HK-2 (cell line): Measurements from ENCODE around the gene ABCB11.

ENCODE experiments used
- DNase-seq: peaks from one replicate; pipeline ENCODE4 v3.0.0-alpha.2; 2018; ENCODE audit not compliant: unreplicated experiment

The ABCB11 gene

GRCh38 chr2:169007941-169008340 lies 23.2 kb downstream of the ABCB11 start:
- DNase-seq: no peak

GRCh38 chr2:169007356-169007755 lies 23.8 kb downstream of the ABCB11 start:
- no peak for DNase-seq

DNA sequence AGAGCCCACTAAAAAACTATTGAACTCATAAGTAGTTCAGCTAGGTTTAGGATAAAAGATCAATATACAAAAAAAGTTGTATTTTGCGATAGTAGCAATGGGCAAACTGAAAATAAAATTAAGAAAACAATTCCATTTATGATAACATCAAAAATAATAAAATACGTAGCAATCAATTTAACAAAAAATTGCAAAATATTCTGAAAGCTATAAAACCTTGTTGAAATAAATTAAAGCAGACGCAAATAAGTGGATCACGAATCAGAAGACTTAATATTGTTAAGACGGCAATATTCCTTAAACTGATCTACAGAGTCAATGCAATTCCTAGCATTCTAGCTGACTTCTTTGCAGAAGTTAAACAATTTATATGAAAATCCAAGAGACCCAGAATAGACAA lies 24.5 kb downstream of the ABCB11 start:
- DNase-seq: no peak

DNA sequence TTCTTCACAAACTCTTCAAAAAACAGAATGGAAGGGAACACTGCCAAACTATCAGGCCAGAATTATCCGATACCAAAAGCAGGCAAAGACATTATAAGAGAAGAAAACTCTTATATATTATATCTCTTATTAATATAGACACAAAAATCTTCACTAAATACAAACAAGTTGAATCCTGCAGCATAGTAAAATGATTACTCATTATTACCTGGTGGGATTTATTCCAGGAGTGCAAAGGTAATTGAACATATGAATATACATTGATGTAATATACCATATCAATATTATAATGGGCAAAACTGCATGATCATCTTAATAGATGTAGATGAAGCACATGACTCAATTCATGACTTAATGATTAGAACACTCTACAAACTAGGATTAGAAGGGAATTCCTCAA lies 25.1 kb downstream of the ABCB11 start:
- no peak for DNase-seq

DNA sequence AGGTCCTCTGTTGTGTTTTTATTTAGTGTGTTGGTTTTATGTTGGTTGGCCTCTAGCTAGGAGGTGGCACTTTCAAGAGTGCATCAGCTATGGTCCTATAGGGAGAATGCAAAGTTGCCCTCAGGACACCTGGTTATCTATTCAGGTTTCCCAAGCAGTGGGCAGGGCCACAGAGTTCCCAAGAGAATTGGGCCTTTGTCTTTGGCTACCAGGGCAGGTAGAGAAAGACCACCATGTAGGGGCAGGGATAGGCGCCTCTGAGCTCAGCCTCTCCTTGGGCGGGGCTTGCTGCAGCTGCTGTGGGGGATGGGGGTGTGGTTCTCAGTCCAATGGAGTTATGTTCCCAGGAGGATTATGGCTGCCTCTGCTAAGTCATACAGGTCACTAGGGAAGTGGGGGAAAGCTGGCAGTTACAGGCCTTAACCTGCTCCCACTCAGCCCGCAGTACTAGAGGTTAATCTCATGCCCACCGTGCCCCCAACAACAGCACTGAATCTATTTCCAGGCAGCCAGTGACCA lies 26.0 kb downstream of the ABCB11 start:
- DNase-seq: no peak

DNA sequence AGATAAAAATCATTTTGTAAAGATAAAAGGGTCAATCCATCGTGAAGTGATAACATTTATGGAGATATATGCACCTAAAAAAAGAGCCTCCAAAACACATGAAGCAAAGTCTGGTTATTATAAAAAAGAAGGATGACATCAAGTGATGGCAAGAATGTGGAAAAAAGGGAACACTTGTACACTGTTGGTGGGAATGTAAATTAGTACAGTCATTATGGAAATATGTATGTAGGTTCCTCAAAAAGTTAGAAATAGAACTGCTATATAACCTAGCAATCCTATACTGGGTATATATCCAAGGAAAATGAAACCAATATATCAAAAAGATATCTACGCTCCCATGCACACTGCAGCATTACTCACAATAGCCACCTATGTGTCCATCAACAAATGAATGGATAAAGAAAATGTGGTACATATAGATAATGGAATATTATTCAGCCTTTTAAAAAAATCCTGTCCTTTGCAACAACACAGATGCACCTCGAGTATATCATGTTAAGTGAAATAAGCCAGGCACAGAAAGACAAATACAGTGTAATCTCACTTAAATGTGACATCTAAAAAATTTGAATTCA lies 28.9 kb downstream of the ABCB11 start:
- DNase-seq: no peak

DNA sequence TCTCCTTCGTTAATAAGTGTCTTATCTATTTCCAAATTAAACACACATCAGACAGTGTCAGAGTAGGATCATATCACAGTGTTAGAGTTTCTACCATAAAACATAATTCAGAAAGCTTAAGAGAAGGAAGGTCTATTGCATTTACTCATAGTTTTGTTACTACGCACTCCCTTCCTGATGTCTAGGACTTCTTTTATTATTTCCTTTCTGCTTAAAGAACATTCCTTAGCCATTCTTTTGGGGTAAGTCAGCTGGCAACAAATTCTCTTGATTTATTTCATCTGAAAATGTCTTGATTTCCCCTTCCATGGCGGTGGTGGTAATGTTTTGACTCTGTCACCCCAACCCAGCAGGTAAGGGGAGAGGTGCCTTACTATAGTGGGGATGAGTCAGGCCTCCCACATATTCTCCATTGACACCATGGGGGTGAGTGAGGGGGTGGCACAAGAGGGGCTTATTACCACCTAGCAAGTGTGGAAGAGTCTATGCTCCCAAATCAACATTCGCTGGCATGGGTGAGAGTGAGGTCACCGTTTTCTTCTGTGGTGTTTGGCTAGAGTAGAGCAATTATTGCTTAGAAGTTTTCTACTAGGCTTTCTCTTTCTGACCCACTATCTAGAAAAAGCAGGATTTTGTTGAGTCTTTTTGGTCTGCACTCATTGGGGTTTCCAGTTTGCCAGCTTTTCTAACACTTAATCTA lies 29.9 kb downstream of the ABCB11 start:
- no peak for DNase-seq

- DNase-seq: no peak
Observed at GRCh38 chr2:168999668-169000213, 31.4 kb downstream of the ABCB11 start.

- no peak for DNase-seq
Observed at GRCh38 chr2:168998609-168999211, 32.4 kb downstream of the ABCB11 start.

DNA sequence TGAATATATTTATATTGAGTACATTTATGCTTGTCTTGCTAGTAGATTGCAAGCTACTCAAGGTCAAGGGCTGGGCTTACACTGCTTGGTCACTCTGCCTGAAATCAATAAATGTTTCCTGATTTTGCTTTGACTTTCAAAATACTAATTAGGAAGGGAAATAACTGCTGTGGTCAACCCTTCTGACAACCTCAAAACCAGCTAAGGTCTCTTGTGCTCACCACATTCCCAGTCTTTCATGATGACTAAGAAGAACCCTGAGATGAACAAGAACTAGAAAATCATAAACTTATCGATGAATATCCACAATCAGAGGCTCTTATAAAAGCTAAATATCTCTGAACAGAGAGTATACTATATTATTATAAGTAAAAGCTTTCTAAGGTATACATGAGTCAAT lies 33.3 kb downstream of the ABCB11 start:
- DNase-seq: no peak

- no peak for DNase-seq
Observed at GRCh38 chr2:168997118-168997521, 34.0 kb downstream of the ABCB11 start.

- no peak for DNase-seq
Observed at GRCh38 chr2:168995744-168996143, 35.4 kb downstream of the ABCB11 start.

DNA sequence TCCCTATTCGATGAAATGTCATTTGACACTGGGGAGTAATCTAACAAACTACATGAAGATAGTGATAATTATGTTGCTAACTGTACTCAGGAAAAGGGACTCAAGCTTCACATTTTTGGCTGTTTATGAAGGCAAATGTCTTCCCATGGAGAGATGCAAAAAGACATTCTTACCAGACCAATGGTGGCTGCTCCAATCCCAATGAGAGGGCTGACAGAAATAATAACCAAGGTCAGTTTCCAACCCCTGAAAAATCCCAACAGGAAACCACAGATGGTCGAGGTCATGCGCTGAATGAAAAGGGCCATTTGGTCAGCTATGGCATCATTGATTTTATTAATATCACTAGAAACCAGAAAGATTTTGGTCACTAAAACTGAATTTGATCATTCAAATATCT lies 37.6 kb downstream of the ABCB11 start:
- DNase-seq: no peak

- DNase-seq: no peak
Observed at GRCh38 chr2:168992591-168993349, 38.4 kb downstream of the ABCB11 start.

GRCh38 chr2:168992026-168992425 lies 39.1 kb downstream of the ABCB11 start:
- DNase-seq: no peak

GRCh38 chr2:168988755-168989154 lies 42.4 kb downstream of the ABCB11 start:
- DNase-seq: no peak

DNA sequence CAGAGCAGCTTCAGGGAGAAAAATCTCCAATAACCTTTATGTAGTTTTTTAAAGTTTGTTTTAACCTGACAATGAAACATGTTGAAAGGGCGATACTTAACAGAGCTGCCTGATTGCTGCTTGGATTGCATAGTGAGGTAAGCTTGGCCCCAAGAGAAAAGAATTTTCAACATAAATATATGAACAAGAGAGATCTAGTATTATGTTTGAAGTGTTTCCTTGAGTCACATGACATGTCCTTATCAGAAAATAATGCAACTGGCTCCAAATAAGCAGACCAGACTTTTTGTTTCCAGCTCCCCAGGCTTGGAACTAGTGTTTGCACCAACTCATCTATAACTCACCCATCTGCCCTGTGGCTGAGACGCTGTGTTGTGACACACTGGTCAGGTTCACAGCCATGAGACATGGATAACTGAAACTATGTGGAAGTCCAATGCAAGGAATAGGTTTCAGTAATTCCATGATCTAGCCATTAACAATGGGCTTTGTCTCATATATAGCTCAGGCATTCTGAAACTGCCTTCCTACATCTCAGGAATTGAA lies 44.7 kb downstream of the ABCB11 start:
- no peak for DNase-seq

DNA sequence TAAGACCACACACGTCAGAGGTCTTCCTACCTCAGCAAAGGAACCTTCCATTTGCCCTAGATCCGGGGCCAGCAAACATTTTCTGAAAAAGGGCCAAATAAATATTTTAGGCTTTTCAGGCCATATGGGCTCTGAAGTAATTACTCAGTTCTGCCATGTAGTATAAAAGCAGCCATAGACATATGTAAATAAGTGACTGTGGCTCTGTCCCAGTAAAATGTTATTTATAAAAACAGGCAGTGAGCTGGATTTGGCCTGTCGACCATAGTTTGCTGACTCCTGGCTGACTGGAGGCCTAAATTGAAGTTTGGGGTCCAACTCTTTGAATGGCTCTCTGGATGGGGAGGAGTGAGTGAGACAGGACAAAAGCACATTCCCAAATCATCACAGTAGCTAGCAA lies 49.5 kb downstream of the ABCB11 start:
- no peak for DNase-seq

- no peak for DNase-seq
Observed at GRCh38 chr2:168978461-168978861, 52.7 kb downstream of the ABCB11 start.

- DNase-seq: no peak
Observed at GRCh38 chr2:168977608-168978007, 53.5 kb downstream of the ABCB11 start.

DNA sequence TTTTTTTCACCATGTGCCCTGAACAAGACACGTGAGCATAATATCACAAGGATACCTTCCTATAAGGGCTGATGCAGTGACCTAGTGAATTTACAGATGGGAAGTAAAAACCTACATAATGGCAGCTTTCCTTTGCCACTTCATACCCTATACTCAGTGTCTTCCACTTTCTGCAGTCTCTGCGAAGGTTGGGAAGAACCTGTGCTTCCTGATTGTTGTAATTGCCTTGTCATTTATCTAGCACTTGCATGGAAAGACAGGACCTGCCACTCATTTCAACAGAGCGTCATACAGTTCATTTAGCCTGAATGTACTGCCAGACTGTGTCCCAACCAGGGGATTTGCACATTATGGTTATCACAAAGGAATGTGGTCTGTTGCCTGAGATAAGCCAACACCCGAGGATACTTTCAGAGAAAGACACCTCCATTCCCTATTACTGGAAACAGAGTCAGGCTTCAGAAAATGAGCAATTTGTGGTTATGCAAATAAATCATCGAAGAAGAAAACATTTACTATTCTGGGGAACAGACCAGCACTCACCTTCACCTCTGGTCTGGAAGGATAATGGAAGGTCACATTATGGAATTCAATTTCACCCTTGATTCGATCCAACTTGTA lies 55.0 kb downstream of the ABCB11 start:
- DNase-seq: no peak
